Activated CD4-positive, alpha-beta T cell treated with anti-CD3 and anti-CD28 coated beads for 36 hours (primary cell): ENCODE data around the gene CHD9NB. TPM values are rescaled to one million over a fixed set of nuclear protein-coding genes. Genes with fewer than 3 reads are reported as not detected.

Source experiments
- ATAC-seq: fragments of 200-7000 bp; cut with Tn5 transposase; one replicate; pipeline ENCODE4 v1.10.0; 2021; ENCODE audit warnings: mild to moderate bottlenecking, moderate library complexity
- CTCF ChIA-PET: fragments of 350-600 bp; sonication (Branson Sonifier 250); formaldehyde crosslinking; loops from one replicate; lab custom pipeline; 2021; ENCODE audit warnings: antibody characterized with exemption; lab: Charles Lee
- POLR2A ChIA-PET: fragments of 350-600 bp; sonication (Branson Sonifier 250); formaldehyde crosslinking; loops from one replicate; lab custom pipeline; 2021; ENCODE audit warnings: antibody characterized with exemption, inconsistent platforms; lab: Charles Lee
- DNase-seq: peaks from one replicate; pipeline ENCODE4 v3.0.0-alpha.2; 2020
- H3K27ac Mint-ChIP-seq: one replicate; pipeline ENCODE4 v1.8.0; 2021; ENCODE audit warnings: mixed read lengths
- H3K27me3 Mint-ChIP-seq: one replicate; pipeline ENCODE4 v1.8.0; 2021; ENCODE audit warnings: mixed read lengths
- H3K36me3 Mint-ChIP-seq: one replicate; pipeline ENCODE4 v1.8.0; 2021; ENCODE audit warnings: low read depth, mixed read lengths
- H3K4me1 Mint-ChIP-seq: one replicate; pipeline ENCODE4 v1.8.0; 2021; ENCODE audit warnings: mixed read lengths
- H3K4me3 Mint-ChIP-seq: one replicate; pipeline ENCODE4 v1.8.0; 2021; ENCODE audit warnings: mild to moderate bottlenecking, moderate library complexity, mixed read lengths
- H3K9me3 Mint-ChIP-seq: one replicate; pipeline ENCODE4 v1.8.0; 2021; ENCODE audit warnings: low read depth, mixed read lengths
- intact Hi-C, 2 experiments: fragments of 100-400 bp; cut with DNase I in 1 of 2; cut with micrococcal nuclease in 1 of 2; formaldehyde crosslinking; loops; one replicate each; pipeline versions ENCODE4 v1.14.2 to v1.15.1; 2022 to 2024; cut with DNase I, micrococcal nuclease
- total RNA-seq, 2 experiments: library from RNA; stranded (reverse); gene quantifications; one replicate each; pipeline ENCODE4 v1.2.3, GENCODE V29; 2021

The CHD9NB gene
- total RNA-seq, 2 experiments from 2014 or later, result 0.14 TPM; not detected in 1

DNA sequence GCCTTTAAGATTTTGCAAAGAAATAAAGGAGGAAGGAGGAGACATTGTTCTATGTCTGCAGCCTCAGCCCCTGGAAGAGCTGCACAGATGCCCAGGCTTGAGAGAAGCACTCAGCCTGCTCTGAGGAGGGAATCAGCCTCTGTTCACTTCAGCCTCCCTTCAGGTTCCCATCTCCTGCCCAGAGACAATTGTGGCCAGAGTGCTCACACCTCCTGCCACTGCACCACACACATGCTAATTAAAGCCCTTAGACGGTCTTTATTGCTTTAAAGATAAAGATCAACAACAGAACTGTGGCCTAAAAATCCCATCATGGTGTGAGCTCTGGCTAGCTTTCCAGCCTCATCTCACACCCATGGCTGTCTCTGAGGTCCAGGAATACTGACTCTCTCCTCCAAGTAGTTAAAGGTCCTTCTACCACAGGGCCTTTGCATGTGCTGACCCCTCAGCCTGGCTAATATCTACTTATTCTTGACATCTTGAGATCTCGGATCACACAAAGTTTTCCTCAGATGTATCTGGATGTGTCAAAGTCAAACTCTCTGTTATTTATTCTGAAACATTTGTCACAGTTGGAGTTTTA, 33.8 kb downstream of the CHD9NB start:
- Mint-ChIP-seq H3K27ac (no peak overlapping the region), H3K36me3 (no peaks in the 10 kb centered on the region), H3K4me3 (no peak overlapping the region), H3K27me3 (peaks cover 14% of the 10 kb centered on the region), H3K4me1 (no peaks in the 10 kb centered on the region), H3K9me3 (no peaks in the 10 kb centered on the region)
- POLR2A ChIA-PET, result no interaction called here
- no peak for DNase-seq
- CTCF ChIA-PET, result interaction anchor here (1.2 kb wide), 1 partner anchor 827 kb away, joined by 3 read pairs; no protein-coding TSS in a partner anchor
- intact Hi-C loops, result no loop called here
- ATAC-seq, result no peak

GRCh38 chr16:53014287-53014686, 38.4 kb downstream of the CHD9NB start:
- ATAC-seq (no peak), DNase-seq (no peak)
- Mint-ChIP-seq H3K27me3 (peaks cover 16% of the 10 kb centered on the region), H3K27ac (no peak overlapping the region), H3K4me1 (no peaks in the 10 kb centered on the region), H3K36me3 (no peaks in the 10 kb centered on the region), H3K4me3 (no peak overlapping the region), H3K9me3 (no peaks in the 10 kb centered on the region)
- ChIA-PET POLR2A (no interaction called here), CTCF (no interaction called here)
- intact Hi-C loops, result no loop called here

GRCh38 chr16:53007095-53007494, 45.6 kb downstream of the CHD9NB start:
- H3K36me3 Mint-ChIP-seq, result no peaks in the 10 kb centered on the region
- H3K4me3 Mint-ChIP-seq, result no peak overlapping the region
- H3K4me1 Mint-ChIP-seq, result no peaks in the 10 kb centered on the region
- CTCF ChIA-PET, result no interaction called here
- no peaks in the 10 kb centered on the region for H3K9me3 Mint-ChIP-seq
- ATAC-seq (no peak), DNase-seq (no peak)
- H3K27ac Mint-ChIP-seq, result no peak overlapping the region
- intact Hi-C loops, result no loop called here
- H3K27me3 Mint-ChIP-seq, result peaks cover 14% of the 10 kb centered on the region
- POLR2A ChIA-PET, result no interaction called here

DNA sequence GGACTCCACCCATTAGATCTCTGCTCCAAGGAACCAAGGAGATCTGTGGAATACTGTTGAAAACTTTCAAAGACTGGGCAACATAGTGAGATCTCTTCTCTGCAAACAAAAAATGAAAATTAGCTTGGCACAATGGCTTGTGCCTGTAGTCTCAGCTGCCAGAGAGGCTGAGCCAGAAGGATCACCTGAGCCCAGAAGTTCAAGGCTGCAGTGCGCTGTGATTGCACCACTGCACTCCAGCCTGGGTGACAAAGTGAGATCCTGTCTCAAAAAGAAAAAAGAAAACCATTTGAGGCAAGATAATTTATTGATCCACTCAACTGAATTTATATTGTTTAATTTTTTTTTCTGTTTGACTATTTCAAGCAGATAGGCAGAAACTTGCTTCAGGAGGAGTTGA, 54.8 kb downstream of the CHD9NB start:
- ATAC-seq (no peak), DNase-seq (no peak)
- Mint-ChIP-seq H3K27ac (no peak overlapping the region), H3K27me3 (peaks cover 6% of the 10 kb centered on the region), H3K9me3 (peaks cover 2% of the 10 kb centered on the region), H3K4me3 (no peak overlapping the region), H3K4me1 (no peaks in the 10 kb centered on the region), H3K36me3 (no peaks in the 10 kb centered on the region)
- CTCF ChIA-PET, result no interaction called here
- POLR2A ChIA-PET, result no interaction called here
- intact Hi-C loops, result no loop called here

GRCh38 chr16:52994942-52995341, 57.8 kb downstream of the CHD9NB start:
- peaks cover 2% of the 10 kb centered on the region for H3K9me3 Mint-ChIP-seq
- DNase-seq, result no peak
- no peaks in the 10 kb centered on the region for H3K36me3 Mint-ChIP-seq
- H3K27me3 Mint-ChIP-seq, result no peaks in the 10 kb centered on the region
- intact Hi-C loops, result no loop called here
- CTCF ChIA-PET, result no interaction called here
- H3K4me1 Mint-ChIP-seq, result no peaks in the 10 kb centered on the region
- ATAC-seq, result no peak
- POLR2A ChIA-PET, result no interaction called here
- no peak overlapping the region for H3K27ac Mint-ChIP-seq
- no peak overlapping the region for H3K4me3 Mint-ChIP-seq

DNA sequence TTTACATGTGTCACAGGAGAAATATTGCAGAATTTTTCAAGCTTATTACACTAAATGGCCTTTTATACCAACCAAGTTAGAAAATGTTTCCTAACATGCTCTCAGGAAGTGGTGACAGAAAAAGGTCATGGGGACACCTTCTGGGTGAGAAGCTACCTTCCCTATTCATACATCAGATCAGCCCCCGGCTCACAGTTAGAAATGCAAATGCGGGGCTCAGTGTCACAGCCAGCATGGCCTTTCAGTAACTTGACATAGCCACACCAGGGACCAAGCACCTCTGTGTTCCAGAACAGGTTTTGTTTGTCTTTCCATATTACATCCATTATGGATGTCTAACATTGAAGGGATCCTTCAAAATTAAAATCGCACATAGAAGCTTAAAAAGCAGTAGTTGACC, 59.5 kb downstream of the CHD9NB start:
- intact Hi-C loops, result no loop called here
- Mint-ChIP-seq H3K36me3 (no peaks in the 10 kb centered on the region), H3K9me3 (no peaks in the 10 kb centered on the region), H3K4me1 (no peaks in the 10 kb centered on the region), H3K27ac (no peak overlapping the region), H3K4me3 (no peak overlapping the region), H3K27me3 (peaks cover 5% of the 10 kb centered on the region)
- ATAC-seq (no peak), DNase-seq (no peak)
- CTCF ChIA-PET, result no interaction called here
- POLR2A ChIA-PET, result no interaction called here

DNA sequence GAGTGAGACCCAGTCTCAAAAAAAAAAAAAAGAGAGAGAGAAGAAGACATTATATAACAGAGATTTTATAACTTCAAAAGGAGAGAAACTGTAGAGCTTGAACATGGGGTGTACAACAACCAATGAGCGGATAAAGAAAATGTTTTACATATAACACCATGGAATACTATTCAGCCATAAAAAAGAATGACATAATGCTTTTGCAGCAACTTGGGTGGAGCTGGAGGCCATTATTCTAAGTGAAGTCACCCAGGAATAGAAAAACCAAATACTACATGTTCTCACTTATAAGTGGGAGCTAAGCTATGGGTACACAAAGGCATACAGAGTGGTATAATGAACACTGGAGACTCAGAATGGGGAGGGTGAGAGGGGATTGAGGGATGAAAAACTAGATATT, 61.1 kb downstream of the CHD9NB start:
- ChIA-PET CTCF (no interaction called here), POLR2A (no interaction called here)
- no peaks in the 10 kb centered on the region for H3K4me1 Mint-ChIP-seq
- H3K27me3 Mint-ChIP-seq, result peaks cover 5% of the 10 kb centered on the region
- H3K9me3 Mint-ChIP-seq, result no peaks in the 10 kb centered on the region
- no peak overlapping the region for H3K27ac Mint-ChIP-seq
- no peaks in the 10 kb centered on the region for H3K36me3 Mint-ChIP-seq
- ATAC-seq (no peak), DNase-seq (no peak)
- intact Hi-C loops, result no loop called here
- no peak overlapping the region for H3K4me3 Mint-ChIP-seq

Other genes starting within 250 kb of the CHD9NB start
- 10 to 100 TPM; 13.2 to 18.8 TPM for gene CHD9, start 2.1 kb upstream of the CHD9NB start, total RNA-seq